ENCODE data around the gene NECTIN4. TPM values are rescaled to one million over a fixed set of nuclear protein-coding genes. Genes with fewer than 3 reads are reported as not detected.
"Not testable (repeated sequence)": the region's sequence is repeated elsewhere in the genome, so short reads cannot be mapped to it uniquely, and the experiment has no call there.

Gene NECTIN4
- total RNA-seq, 2 donors from 2014 or later = not detected

DNA sequence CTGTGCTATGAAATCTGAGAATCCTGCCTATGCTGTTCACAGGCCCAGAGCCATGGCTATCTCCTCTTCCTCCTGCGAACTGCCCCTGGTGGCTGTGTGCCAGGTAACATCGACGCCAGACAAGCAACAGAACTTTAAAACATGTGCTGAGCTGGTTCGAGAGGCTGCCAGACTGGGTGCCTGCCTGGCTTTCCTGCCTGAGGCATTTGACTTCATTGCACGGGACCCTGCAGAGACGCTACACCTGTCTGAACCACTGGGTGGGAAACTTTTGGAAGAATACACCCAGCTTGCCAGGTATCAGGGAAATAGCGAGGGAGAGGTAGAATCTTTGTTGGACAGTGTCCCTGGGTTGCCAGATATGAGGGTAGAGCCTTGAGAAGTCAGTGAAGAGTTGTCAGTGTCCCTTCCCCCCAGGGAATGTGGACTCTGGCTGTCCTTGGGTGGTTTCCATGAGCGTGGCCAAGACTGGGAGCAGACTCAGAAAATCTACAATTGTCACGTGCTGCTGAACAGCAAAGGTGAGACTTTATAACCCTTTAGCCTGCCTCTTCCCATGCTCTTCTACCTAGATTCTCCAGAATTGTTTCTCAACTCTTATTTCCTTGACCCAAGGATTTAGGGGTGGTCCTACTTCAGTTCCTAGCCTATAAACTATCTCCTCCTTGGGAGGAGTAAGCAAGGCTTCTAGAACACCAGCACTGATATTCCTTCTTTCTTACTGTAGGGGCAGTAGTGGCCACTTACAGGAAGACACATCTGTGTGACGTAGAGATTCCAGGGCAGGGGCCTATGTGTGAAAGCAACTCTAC lies 29.9 kb upstream of the NECTIN4 start:
- Mint-ChIP-seq H3K4me3 (peak overlapping the region; percentile 97), H3K9me3 (no peaks in the 10 kb centered on the region), H3K27me3 (no peaks in the 10 kb centered on the region), H3K27ac (peak overlapping the region; percentile 89 to 90), H3K36me3 (peaks cover 30% of the 10 kb centered on the region), H3K4me1 (ENCODE audit: low read depth in 2 of 2) (peaks cover 43 to 44% of the 10 kb centered on the region in 2 donors)
- DNase-seq (ENCODE audit: low spot score) (peak; percentile 72), ATAC-seq (peak; percentile 50 to 66)

- Mint-ChIP-seq H3K9me3 (no peaks in the 10 kb centered on the region), H3K36me3 (peaks cover 26% of the 10 kb centered on the region), H3K4me3 (peak within 1 kb of the TSS; percentile 97), H3K27me3 (no peaks in the 10 kb centered on the region), H3K27ac (peak within 1 kb of the TSS; percentile 89 to 90), H3K4me1 (ENCODE audit: low read depth in 2 of 2) (peaks cover 53 to 56% of the 10 kb centered on the region in 2 donors)
- ATAC-seq (peak; percentile 91 to 94), DNase-seq (ENCODE audit: low spot score) (peak; percentile 90)
These were observed 28.6 kb upstream of the NECTIN4 start, which contains the start of the genes NIT1 and PFDN2 for GRCh38 chr1:161117759-161118581. TSS of gene NIT1 (plus strand) at chr1:161118105. CDS start at chr1:161118177, 72 bp downstream. TSS of gene PFDN2 (minus strand) at chr1:161118037. CDS start at chr1:161118026, 11 bp downstream.

DNA sequence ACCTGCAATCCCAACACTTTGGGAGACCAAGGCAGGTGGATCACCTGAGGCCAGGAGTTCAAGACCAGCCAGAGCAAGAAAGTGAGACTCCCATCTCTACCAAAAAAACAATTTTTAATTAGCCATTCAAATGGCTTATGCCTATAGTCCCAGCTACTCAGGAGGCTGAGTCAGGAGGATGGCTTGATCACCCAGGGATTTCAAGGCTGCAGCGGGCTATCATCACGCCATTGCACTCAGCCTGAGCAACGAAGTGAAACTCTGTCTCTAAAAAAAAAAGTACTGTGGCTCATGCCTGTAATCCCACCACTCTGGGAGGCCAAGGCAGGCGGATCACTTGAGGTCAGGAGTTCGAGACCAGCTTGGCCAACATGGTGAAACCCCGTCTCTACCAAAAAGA lies 26.6 kb upstream of the NECTIN4 start:
- Mint-ChIP-seq H3K36me3 (peaks cover 14% of the 10 kb centered on the region), H3K27ac (peak overlapping the region; percentile 89 to 90), H3K4me1 (ENCODE audit: low read depth in 2 of 2) (peaks cover 56 to 67% of the 10 kb centered on the region in 2 donors)

DNA sequence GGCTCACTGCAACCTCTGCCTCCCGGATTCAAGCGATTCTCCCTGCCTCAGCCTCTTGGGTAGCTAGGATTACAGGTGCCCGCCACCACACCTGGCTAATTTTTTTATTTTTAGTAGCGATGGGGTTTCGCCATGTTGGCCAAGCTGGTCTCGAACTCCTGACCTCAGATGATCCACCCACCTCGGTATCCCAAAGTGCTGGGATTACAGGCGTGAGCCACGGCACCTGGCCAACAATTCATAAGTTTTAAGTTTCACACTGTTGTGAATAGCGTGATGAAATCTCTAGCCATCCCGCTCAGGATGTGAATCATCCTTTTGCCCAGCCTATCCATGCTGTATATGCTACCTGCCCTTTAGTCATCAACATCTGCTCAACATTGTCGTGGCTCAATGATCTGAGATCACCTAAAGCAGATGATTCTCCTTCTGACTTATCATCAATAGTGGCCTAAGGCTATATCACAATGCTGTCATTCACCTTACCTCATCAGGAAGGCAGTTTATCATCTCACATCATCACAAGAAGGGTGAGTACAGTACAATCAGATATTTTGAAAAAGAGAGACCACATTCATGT lies 25.9 kb upstream of the NECTIN4 start:
- H3K36me3 Mint-ChIP-seq = peaks cover 14% of the 10 kb centered on the region
- peak overlapping the region; percentile 97 for H3K4me3 Mint-ChIP-seq
- DNase-seq (ENCODE audit: low spot score) (no peak), ATAC-seq (peak; percentile 21 to 34)
- H3K4me1 Mint-ChIP-seq (ENCODE audit: low read depth in 2 of 2) = peaks cover 54 to 65% of the 10 kb centered on the region in 2 donors
- peak overlapping the region; percentile 22 to 24 for H3K27ac Mint-ChIP-seq
- no peaks in the 10 kb centered on the region for H3K9me3 Mint-ChIP-seq
- no peaks in the 10 kb centered on the region for H3K27me3 Mint-ChIP-seq

More for the DNA sequence above, 26.6 kb upstream of the NECTIN4 start:
- H3K27me3 Mint-ChIP-seq; ATAC-seq; DNase-seq (ENCODE audit: low spot score); H3K9me3 Mint-ChIP-seq: not testable (repeated sequence)
- H3K4me3 Mint-ChIP-seq = peak overlapping the region; percentile 97

DNA sequence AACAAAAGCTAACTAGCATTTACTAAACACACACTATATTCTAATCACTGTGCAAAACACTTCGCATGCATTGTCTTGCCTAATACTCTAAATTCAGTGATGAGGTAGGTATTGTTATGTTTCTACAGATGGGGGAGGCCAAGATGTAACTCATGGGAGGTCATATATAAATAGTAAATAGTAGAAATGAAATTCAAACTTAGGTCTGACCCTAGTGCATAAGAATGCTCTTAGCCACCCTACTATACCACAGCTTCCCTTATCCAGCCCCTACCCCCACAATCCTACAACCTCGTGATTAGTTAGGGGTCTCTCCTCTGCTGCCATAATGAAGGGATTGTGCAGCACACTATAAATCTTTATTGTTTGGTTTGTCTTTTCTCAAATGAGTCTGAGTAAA lies 25.2 kb upstream of the NECTIN4 start:
- Mint-ChIP-seq H3K4me3 (peak overlapping the region; percentile 30), H3K9me3 (no peaks in the 10 kb centered on the region), H3K4me1 (ENCODE audit: low read depth in 2 of 2) (peaks cover 48 to 58% of the 10 kb centered on the region in 2 donors), H3K27ac (peak overlapping the region; percentile 22 to 24), H3K36me3 (peaks cover 9% of the 10 kb centered on the region), H3K27me3 (no peaks in the 10 kb centered on the region)
- DNase-seq (ENCODE audit: low spot score) (no peak), ATAC-seq (no peak)

DNA sequence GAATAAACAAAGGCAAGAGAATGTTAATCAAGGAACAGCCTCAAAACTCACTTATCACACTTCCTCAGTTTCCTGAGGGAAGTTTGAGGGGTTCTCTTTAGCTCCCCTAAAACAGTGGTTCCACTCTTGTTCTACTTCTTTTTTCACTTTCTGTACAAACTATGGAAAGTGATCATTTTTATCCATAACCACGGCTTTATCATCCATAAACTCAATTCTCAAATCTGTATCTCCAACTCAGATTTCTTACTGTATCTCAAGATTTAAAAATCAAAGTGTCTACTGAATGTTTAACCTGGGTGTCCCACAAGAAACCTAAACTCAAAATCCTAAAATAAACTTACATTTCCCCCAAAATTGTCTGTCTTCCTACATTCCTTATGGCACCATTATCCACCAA lies 24.6 kb upstream of the NECTIN4 start:
- Mint-ChIP-seq H3K27ac (peak overlapping the region; percentile 22 to 24), H3K4me1 (ENCODE audit: low read depth in 2 of 2) (peaks cover 44 to 55% of the 10 kb centered on the region in 2 donors), H3K36me3 (peaks cover 10% of the 10 kb centered on the region), H3K27me3 (no peaks in the 10 kb centered on the region), H3K9me3 (no peaks in the 10 kb centered on the region), H3K4me3 (peak overlapping the region; percentile 30)
- ATAC-seq = no peak
- no peak for DNase-seq (ENCODE audit: low spot score)

DNA sequence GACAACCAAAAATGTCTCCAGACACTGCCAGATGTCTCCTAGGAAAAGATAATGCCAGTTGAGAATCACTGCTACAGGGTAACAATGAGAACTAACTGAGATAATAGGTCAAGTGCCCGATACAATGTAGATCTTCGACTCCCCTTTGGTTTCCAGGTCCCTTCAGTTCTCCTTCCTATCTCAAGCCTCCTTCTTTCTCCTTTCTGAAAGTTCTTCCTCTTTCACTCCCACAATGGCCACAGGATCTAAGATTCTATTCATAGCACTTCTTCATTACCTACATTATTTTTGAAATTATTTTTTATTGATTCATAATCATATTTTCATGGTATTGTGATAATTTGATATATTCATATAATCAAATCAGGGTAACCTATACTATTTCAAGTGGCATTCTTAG lies 22.2 kb upstream of the NECTIN4 start:
- Mint-ChIP-seq H3K36me3 (peaks cover 10% of the 10 kb centered on the region), H3K27ac (no peak overlapping the region), H3K4me1 (ENCODE audit: low read depth in 2 of 2) (peaks cover 38 to 48% of the 10 kb centered on the region in 2 donors), H3K4me3 (no peak overlapping the region), H3K27me3 (no peaks in the 10 kb centered on the region), H3K9me3 (no peaks in the 10 kb centered on the region)
- DNase-seq (ENCODE audit: low spot score) = no peak
- no peak for ATAC-seq

DNA sequence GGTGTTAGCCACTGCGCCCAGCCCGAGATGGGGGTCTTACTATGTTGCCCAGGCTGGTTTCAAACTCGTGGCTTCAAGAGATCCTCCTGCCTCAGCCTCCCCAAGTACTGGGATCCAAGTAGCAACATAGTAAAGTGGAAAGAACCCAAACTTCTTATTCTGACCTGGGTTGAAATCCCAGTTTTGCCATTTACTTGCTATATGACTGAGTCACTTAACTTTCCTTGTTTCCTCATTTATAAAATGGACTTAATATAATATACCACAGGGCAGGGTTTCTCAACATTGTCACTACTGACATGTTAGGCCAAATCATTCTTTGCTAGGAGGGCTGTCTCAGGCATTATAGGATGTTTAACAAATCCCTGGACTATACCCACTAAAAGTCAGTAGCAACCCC lies 21.8 kb upstream of the NECTIN4 start:
- no peak for ATAC-seq
- H3K27me3 Mint-ChIP-seq = no peaks in the 10 kb centered on the region
- no peak for DNase-seq (ENCODE audit: low spot score)
- H3K9me3 Mint-ChIP-seq = no peaks in the 10 kb centered on the region
- no peak overlapping the region for H3K4me3 Mint-ChIP-seq
- peaks cover 10% of the 10 kb centered on the region for H3K36me3 Mint-ChIP-seq
- no peak overlapping the region for H3K27ac Mint-ChIP-seq
- peaks cover 37 to 48% of the 10 kb centered on the region in 2 donors for H3K4me1 Mint-ChIP-seq (ENCODE audit: low read depth in 2 of 2)

DNA sequence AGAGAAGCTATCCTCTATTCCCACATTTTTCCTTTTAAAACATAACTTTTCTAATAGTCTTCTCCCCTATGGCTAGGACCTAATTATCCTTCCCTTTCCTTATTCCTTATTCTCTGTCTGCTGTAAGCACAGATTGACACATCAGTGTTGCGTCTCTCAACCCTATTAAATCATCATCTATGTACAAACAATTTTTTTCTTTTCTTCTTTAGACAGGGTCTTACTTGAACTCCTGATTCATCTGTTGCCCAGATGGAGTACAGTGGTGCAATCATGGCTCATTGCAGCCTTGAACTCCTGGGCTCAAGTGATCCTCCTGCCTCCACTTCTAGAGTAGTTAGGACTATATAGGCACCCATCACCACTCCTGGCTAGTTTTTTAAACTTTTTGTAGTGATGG lies 17.1 kb upstream of the NECTIN4 start:
- no peaks in the 10 kb centered on the region for H3K9me3 Mint-ChIP-seq
- ATAC-seq (no peak), DNase-seq (ENCODE audit: low spot score) (no peak)
- peaks cover 6% of the 10 kb centered on the region for H3K36me3 Mint-ChIP-seq
- peaks cover 12 to 13% of the 10 kb centered on the region in 2 donors for H3K4me1 Mint-ChIP-seq (ENCODE audit: low read depth in 2 of 2)
- H3K27me3 Mint-ChIP-seq = no peaks in the 10 kb centered on the region
- H3K4me3 Mint-ChIP-seq = no peak overlapping the region
- H3K27ac Mint-ChIP-seq = no peak overlapping the region

DNA sequence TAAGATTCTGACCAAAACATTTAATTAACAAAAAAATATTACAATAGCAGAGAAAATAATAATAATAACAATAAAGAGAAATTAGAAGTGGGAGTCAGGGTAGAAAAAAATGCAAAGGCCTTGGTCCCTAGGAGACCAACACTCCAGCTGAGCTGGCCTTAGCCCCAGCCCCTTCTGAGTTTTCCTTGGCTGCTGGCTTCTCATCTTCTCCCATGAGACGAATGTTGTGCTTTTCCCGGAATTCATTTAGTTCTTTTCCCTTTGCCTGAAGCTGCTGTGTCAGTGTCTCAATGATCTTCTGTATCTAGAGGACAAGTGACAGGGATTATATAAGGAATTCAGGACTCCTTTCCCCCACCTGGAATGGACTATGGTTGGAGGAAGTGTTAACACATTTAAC lies 11.2 kb upstream of the NECTIN4 start:
- Mint-ChIP-seq H3K27ac (no peak overlapping the region), H3K9me3 (no peaks in the 10 kb centered on the region), H3K4me3 (no peak overlapping the region), H3K27me3 (no peaks in the 10 kb centered on the region), H3K4me1 (ENCODE audit: low read depth in 2 of 2) (peaks cover 20 to 29% of the 10 kb centered on the region in 2 donors), H3K36me3 (no peaks in the 10 kb centered on the region)
- ATAC-seq = no peak
- DNase-seq (ENCODE audit: low spot score) = no peak

- Mint-ChIP-seq H3K4me1 (ENCODE audit: low read depth in 2 of 2) (peaks cover 20 to 26% of the 10 kb centered on the region in 2 donors), H3K9me3 (no peaks in the 10 kb centered on the region), H3K27me3 (no peaks in the 10 kb centered on the region), H3K27ac (peak overlapping the region; percentile 62 to 85), H3K4me3 (peak overlapping the region; percentile 84), H3K36me3 (no peaks in the 10 kb centered on the region)
- ATAC-seq (no peak), DNase-seq (ENCODE audit: low spot score) (no peak)
These were observed 9.9 kb upstream of the NECTIN4 start for GRCh38 chr1:161099090-161099802.

- DNase-seq (ENCODE audit: low spot score) (peak; percentile 92), ATAC-seq (peak; percentile 87 to 89)
- no peaks in the 10 kb centered on the region for H3K27me3 Mint-ChIP-seq
- peak within 1 kb of the TSS; percentile 94 for H3K4me3 Mint-ChIP-seq
- peak within 1 kb of the TSS; percentile 78 to 98 for H3K27ac Mint-ChIP-seq
- no peaks in the 10 kb centered on the region for H3K9me3 Mint-ChIP-seq
- no peaks in the 10 kb centered on the region for H3K36me3 Mint-ChIP-seq
- H3K4me1 Mint-ChIP-seq (ENCODE audit: low read depth in 2 of 2) = peaks cover 20 to 26% of the 10 kb centered on the region in 2 donors
These were observed 9.1 kb upstream of the NECTIN4 start, which contains the start of gene KLHDC9 for GRCh38 chr1:161098210-161099068. TSS of gene KLHDC9 (plus strand) at chr1:161098361. CDS start at chr1:161098536, 175 bp downstream.
